ENCODE measurements around the gene CCDC83.
A peak's percentile ranks its signal among the peaks of the same experiment; 100 is the strongest.

The CCDC83 gene

GRCh38 chr11:85946221-85946620, 91.0 kb downstream of the CCDC83 start:
- TF ChIP-seq CTCF (conservative IDR thresholded peaks at IDR 0.05; ENCODE audit: low read depth, low read length): no peak
- no peak overlapping the region for H3K4me3 ChIP-seq (ENCODE audit: low read depth, low read length)
- DNase-seq (ENCODE audit: low read depth): peak; percentile 32

GRCh38 chr11:85947431-85948272, 92.5 kb downstream of the CCDC83 start:
- TF ChIP-seq CTCF (conservative IDR thresholded peaks at IDR 0.05; ENCODE audit: low read depth, low read length): no peak
- H3K4me3 ChIP-seq (ENCODE audit: low read depth, low read length): no peak overlapping the region
- peak; percentile 97 for DNase-seq (ENCODE audit: low read depth)

- TF ChIP-seq CTCF (conservative IDR thresholded peaks at IDR 0.05; ENCODE audit: low read depth, low read length): no peak
- DNase-seq (ENCODE audit: low read depth): no peak
- no peak overlapping the region for H3K4me3 ChIP-seq (ENCODE audit: low read depth, low read length)
Measured at GRCh38 chr11:85948884-85949283, 93.7 kb downstream of the CCDC83 start.

GRCh38 chr11:85949798-85950197, 94.6 kb downstream of the CCDC83 start:
- no peak overlapping the region for H3K4me3 ChIP-seq (ENCODE audit: low read depth, low read length)
- no peak for TF ChIP-seq CTCF (conservative IDR thresholded peaks at IDR 0.05; ENCODE audit: low read depth, low read length)
- DNase-seq (ENCODE audit: low read depth): no peak

GRCh38 chr11:85950317-85951048, 95.3 kb downstream of the CCDC83 start:
- no peak for TF ChIP-seq CTCF (conservative IDR thresholded peaks at IDR 0.05; ENCODE audit: low read depth, low read length)
- DNase-seq (ENCODE audit: low read depth): no peak
- H3K4me3 ChIP-seq (ENCODE audit: low read depth, low read length): no peak overlapping the region

- TF ChIP-seq CTCF (conservative IDR thresholded peaks at IDR 0.05; ENCODE audit: low read depth, low read length): no peak
- H3K4me3 ChIP-seq (ENCODE audit: low read depth, low read length): no peak overlapping the region
- no peak for DNase-seq (ENCODE audit: low read depth)
Measured at GRCh38 chr11:85951049-85951405, 95.8 kb downstream of the CCDC83 start.
